ENCODE measurements around the gene AGL. TPM values are rescaled to one million over a fixed set of nuclear protein-coding genes. Genes with fewer than 3 reads are reported as not detected.
"Not testable (repeated sequence)": the region's sequence is repeated elsewhere in the genome, so short reads cannot be mapped to it uniquely, and the experiment has no call there.

The AGL gene
- total RNA-seq, 1 donor from 2014 or later = 6.3 TPM

- DNase-seq (ENCODE audit: low read depth in 2 of 2) = no peak
Measured at GRCh38 chr1:99943223-99943794, 93.1 kb downstream of the AGL start.

DNA sequence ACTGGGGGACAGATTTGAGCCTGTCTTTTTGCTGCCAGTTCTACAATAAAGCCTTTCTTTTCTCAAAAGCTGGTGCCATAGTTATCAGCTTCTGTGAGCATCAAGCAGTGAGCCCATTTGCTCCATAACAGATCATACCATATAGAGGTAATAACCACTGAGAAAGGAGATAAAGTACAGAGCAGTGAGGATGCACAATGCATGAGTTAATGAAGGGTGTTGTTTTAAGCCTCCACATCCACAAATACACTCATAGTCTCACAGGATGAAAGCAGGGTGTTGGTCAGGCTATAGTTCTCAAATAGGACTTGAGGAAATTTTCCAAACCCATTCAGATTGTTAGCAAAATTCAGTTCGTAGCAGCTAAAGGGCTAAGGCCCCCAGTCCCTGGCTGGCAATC is 94.0 kb downstream of the AGL start:
- no peak for DNase-seq (ENCODE audit: low read depth in 2 of 2)

DNA sequence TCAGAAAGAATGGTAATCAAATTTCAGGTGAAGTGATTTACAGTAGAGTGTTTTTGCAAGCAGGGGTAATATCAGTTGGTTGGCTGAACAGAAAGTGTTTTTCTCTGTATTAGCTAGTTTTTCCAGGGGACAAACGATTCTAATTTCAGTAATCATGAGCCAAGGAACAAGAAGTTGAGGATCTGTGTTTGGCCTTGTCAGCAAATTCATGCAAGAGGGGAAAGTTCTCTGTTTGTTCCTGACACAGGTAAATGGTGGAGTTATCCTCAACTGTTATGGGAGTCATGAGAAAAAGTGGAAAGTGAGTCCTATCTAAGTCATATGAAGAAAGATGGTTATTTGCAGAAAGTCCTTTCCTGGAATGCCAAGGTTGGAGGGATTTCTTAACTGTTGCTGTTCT is 95.0 kb downstream of the AGL start:
- DNase-seq (ENCODE audit: low read depth in 2 of 2) = no peak

GRCh38 chr1:99950486-99950885 is 100.3 kb downstream of the AGL start:
- no peak for DNase-seq (ENCODE audit: low read depth in 2 of 2)

GRCh38 chr1:99952522-99952921 is 102.4 kb downstream of the AGL start:
- no peak for DNase-seq (ENCODE audit: low read depth in 2 of 2)

- DNase-seq (ENCODE audit: low read depth in 2 of 2) = no peak
Measured at GRCh38 chr1:99955375-99955774, 105.2 kb downstream of the AGL start.

DNA sequence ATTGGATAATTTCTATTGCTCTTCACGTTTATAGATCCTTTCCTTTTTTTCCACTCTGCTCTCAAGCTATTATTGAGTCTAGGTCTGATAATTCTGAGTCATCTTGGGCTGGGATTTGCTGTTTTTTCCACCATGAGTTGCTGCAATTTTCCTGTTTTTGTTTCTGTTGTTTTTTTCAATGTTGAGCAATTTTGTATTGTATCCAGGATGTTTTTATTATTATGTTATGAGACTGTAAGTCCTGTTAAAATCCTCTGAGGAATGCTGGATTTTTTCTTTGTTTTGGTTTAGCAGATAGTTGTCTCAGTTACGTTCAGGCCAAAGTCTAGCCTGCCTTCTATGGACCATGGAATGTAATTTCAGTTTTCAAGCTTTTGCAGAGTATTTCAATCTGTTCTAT is 106.6 kb downstream of the AGL start:
- peak; percentile 35 to 58 for DNase-seq (ENCODE audit: low read depth in 2 of 2)

DNA sequence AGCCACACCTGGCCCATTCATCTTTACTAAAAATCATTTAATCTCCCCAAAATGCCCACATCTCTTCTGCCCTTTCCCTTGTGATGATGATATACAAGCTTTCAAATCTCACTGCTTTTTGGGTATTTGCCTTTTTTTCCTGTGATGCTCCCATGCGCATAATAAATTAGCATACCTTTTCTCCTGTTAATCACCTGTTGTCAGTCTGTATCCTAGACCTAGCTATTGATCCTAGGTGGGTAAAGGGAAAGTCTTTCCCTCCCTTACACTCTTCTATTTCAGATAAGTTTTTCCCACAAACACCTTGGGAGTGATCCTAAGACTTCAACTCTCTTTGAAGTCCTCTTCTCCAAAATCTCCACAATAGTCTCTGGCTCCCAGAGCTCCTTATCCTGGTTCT is 107.7 kb downstream of the AGL start:
- no peak for DNase-seq (ENCODE audit: low read depth in 2 of 2)

DNA sequence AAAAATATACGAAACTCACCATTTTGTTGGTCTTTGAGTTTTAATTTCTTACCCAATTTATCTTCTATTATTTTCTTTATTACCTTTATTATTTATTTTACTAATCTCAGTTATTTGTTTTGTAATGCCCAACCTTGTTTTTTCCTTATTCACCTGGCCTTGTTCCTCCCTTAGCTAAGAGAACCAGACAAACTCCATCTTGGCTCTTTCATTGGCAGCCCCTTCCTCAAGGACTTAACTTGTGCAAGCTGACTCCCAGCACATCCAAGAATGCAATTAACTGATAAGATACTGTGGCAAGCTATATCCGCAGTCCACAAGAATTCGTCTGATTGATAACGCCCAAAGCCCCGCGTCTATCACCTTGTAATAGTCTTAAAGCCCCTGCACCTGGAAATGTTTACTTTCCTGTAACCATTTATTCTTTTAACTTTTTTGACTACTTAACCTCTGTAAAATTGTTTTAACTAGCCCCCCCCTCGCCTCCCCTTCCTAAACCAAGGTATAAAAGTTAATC is 109.1 kb downstream of the AGL start:
- not testable (repeated sequence) for DNase-seq (ENCODE audit: low read depth in 2 of 2)

DNA sequence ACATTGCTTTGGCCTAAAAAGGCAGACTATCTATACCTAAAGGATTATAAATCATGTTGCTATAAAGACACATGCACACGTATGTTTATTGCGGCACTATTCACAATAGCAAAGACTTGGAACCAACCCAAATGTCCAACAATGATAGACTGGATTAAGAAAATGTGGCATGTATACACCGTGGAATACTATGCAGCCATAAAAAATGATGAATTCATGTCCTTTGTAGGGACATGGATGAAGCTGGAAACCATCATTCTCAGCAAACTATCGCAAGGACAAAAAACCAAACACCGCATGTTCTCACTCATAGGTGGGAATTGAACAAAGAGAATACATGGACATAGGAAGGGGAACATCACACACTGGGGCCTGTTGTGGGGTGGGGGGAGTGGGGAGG is 110.1 kb downstream of the AGL start:
- not testable (repeated sequence) for DNase-seq (ENCODE audit: low read depth in 2 of 2)

DNA sequence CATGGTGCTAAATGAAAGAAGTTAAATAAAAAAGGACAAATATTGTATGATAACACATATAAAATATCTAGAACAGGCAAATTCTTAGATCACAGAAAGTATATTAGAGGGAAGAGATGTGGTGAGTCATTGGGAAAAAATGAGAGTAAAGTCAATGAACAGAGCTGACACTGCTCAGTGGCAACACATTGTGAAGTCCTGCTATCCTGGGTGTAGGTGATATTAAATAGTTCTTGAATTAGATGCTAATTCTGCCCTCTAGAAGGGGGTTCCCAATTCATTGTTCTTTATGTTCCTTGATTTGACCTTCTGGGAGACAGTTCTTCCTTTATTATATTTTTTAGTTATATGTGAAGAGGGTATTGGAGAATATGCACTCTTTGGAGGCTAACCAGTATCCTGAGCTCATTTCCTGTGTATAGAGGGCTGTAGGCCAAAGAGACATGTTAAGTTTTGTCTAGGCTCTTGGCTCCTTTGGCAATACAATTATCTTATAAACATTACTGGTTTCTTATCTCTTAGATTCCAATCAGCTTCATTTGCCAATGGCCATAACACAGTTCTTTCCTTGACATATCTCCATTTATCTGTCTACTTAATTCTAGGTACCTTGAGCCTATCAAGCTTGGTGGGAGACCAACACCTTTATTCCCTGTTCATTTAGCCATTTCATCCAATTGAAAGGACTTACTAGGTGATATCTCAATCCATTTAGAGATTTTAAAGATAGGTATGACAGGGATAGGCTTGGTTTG is 113.1 kb downstream of the AGL start:
- DNase-seq (ENCODE audit: low read depth in 2 of 2) = peak; percentile 37 to 65

GRCh38 chr1:99964806-99965205 is 114.6 kb downstream of the AGL start:
- DNase-seq (ENCODE audit: low read depth in 2 of 2) = no peak

- DNase-seq (ENCODE audit: low read depth in 2 of 2) = no peak
Measured at GRCh38 chr1:99965646-99966375, 115.7 kb downstream of the AGL start.

GRCh38 chr1:99968214-99968613 is 118.1 kb downstream of the AGL start:
- no peak for DNase-seq (ENCODE audit: low read depth in 2 of 2)

- no peak for DNase-seq (ENCODE audit: low read depth in 2 of 2)
Measured at GRCh38 chr1:99969260-99969728, 119.1 kb downstream of the AGL start.

DNA sequence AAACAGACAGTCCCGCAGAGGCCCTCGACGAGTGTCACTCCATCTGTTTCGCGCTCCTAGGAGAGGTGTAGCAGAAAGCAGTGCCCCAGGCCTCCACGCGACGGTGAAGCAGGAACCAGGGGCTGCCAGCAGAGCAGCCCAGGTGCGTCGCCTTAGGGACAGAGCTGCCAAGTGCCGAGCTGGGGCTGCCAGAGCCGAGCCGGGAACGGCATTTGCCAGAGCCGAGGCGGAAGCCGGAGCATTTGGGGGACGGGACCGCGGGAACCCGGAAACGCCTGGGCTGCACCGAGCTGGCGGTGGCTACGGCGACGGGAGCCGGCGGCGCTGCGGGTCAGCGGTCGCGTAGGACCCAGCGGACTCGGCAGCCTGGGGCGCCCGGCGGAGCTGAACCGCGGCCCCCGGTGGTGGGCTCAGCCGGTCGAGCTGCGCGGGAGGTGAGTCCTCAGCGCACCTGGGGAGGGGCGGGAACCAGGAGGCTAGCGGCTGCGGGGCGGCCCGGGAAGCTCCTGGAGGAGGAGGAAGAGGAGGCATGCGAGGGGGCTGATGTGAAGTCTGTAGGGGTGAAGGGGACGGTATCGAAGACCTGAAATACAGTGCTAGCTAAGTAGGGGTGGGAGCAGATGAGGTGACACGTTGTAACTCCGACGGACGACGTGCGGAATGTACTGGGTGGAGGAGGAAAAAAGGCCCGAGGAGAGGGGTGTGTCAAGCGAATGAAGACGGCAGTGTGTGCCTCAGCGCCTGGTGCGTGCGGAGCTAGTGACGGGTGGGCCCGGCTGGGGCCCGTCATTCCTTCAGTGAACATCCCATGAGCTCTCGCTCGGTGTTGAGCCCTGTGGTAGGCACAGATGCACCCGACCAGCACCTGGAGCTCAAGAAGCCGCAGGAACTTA is 119.8 kb downstream of the AGL start, which contains the start of gene SLC35A3:
Gene SLC35A3, plus strand, starts transcription at position 268 of the 893 bp plus-strand sequence. CDS start 23,559 bp downstream, outside the sequence.
- peak; percentile 70 to 76 for DNase-seq (ENCODE audit: low read depth in 2 of 2)

DNA sequence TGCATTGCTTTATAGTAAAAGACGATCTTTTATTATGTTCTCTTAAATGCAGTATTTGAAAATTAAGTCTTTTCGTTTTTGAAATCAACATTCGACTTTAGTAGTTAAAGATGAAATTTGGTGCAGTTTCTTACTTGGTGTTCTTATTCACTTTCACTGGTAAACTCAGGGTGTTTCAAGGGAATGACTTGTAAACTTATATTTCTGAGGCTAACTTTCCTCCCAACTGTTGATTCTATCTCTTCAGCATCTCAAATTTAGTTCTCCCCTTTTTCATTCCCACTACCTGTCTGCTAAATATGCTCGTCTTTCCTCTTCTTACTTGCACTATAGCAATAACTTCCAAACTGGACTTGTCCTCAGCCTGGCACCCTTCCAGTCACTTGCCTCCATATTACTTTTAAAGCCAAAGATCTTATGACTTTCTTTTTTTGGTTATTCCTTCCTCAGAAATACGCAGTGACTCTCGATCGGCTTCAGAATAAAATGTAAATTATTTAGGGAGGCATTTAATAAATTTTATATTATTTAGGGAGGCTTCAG is 120.6 kb downstream of the AGL start:
- DNase-seq (ENCODE audit: low read depth in 2 of 2) = no peak

- not testable (repeated sequence) for DNase-seq (ENCODE audit: low read depth in 2 of 2)
Measured at GRCh38 chr1:99972066-99972465, 121.9 kb downstream of the AGL start.
